ES-I3 (cell line): ENCODE results near the gene TAMALIN.

Experiments
- H3K36me3 ChIP-seq: 2 replicates; pipeline ENCODE4 v1.6.1; 2013; ENCODE audit warnings: mild to moderate bottlenecking, low read length, control low read depth, moderate library complexity; ENCODE audit not compliant: insufficient read depth
- H3K4me1 ChIP-seq: 2 replicates; pipeline ENCODE4 v1.6.1; 2013; ENCODE audit warnings: mild to moderate bottlenecking, control low read depth, low read length; ENCODE audit not compliant: insufficient read depth
- H3K9ac ChIP-seq: 2 replicates; pipeline ENCODE4 v1.6.1; 2013; ENCODE audit warnings: low read depth, mild to moderate bottlenecking, low read length, moderate library complexity
- H3K9me3 ChIP-seq: 2 replicates; pipeline ENCODE4 v1.6.1; 2013; ENCODE audit warnings: mild to moderate bottlenecking, low read length, moderate library complexity; ENCODE audit not compliant: control insufficient read depth, insufficient read depth

The TAMALIN gene

DNA sequence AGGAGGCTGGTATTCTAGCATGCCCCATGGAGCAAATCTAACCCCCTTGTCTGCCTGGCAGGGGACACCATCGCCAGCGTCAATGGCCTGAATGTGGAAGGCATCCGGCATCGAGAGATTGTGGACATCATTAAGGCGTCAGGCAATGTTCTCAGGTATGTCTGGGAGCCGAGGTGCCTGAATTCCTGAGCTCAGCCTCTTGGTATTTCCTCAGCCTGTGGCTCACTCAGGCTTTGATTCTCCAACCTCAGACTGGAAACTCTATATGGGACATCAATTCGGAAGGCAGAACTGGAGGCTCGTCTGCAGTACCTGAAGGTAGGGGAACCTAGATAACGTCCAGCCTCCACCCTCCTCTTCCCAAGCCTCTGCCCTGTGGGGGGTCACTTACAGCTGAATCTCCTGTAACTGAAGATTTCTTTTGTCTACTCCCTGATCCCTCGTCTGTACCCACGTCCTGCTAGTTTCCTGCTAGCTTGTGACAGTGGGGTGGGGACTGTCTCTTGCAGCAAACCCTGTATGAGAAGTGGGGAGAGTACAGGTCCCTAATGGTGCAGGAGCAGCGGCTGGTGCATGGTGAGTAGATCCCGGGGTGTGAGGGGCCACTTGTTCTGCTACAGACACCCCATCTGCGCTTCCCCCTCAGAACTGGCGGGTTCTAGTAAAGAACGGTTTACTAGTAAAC, 7.0 kb downstream of the TAMALIN start:
- Histone ChIP-seq H3K36me3 (no peaks in the 10 kb centered on the region), H3K9me3 (no peaks in the 10 kb centered on the region), H3K9ac (no peak overlapping the region)

GRCh38 chr12:52014567-52015530, 8.1 kb downstream of the TAMALIN start:
- Histone ChIP-seq H3K9me3 (no peaks in the 10 kb centered on the region), H3K36me3 (no peaks in the 10 kb centered on the region), H3K9ac (peak overlapping the region; percentile 16; the same call in 1 of the 2 replicates), H3K4me1 (peaks cover 23% of the 10 kb centered on the region)

More for the DNA sequence above, 7.0 kb downstream of the TAMALIN start:
- peaks cover 34% of the 10 kb centered on the region for H3K4me1 ChIP-seq

DNA sequence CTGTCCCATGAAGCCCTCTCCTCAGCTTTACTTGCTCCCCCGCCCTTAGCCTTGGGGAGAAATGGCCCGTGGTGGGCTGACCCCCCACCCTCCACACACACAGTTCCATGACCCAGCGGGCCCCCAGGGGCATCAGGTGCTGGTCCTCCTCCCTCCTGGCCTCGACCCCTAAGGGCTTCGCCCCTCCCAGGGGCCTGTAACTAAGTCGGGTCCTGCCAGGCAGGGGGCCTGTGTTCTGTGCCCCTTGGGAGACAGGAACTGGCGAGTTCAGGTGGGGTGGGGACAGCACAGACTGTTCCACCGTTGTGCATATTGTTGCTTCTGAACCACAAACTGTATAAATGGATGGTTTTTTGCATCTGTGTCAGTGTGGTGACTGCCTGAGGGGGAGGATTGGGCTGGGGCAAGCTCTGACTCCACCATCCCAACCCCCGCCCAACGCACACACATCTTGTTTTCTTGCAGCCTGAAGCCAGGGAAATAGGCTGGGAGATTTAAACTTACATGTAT, 8.8 kb downstream of the TAMALIN start:
- H3K9me3 ChIP-seq, result no peaks in the 10 kb centered on the region
- peaks cover 20% of the 10 kb centered on the region for H3K4me1 ChIP-seq
- no peaks in the 10 kb centered on the region for H3K36me3 ChIP-seq
- peak overlapping the region; percentile 16; the same call in 1 of the 2 replicates for H3K9ac ChIP-seq

GRCh38 chr12:52018433-52019112, 11.8 kb downstream of the TAMALIN start:
- Histone ChIP-seq H3K9me3 (no peaks in the 10 kb centered on the region), H3K9ac (no peak overlapping the region), H3K4me1 (peaks cover 12% of the 10 kb centered on the region; the same call in 1 of the 2 replicates), H3K36me3 (no peaks in the 10 kb centered on the region)

DNA sequence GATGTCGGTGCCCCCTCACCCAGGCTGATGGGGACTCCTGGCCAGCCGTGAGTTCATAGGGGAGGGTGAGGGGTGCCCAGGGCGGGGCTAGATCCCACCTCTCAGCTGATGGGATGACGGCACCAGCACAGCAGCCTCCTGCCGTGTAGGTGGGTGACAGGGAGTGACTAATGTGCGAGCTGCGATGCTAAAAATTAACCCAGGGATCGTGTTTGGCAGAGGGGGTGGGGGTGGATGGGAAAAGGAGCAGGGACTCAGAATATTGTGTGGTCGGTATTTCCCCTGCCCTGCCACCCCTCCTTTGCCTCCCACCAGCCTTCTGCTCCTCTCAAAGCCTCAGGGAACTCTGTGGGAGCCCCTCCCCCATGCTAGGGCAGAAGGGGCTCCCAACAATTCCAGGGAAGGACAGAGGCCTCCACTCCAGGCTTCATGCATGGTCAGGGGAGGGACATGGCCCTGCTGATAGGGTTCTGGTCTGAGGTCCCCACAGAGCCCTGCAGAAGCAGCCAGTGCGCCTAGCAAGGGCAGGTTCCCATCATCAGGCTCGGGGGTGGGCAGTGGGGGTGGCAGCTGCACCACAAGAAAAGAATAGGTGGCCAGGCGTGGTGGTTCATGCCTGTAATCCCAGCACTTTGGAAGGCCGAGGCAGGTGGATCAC, 12.5 kb downstream of the TAMALIN start:
- H3K4me1 ChIP-seq, result peaks cover 10% of the 10 kb centered on the region; the same call in 1 of the 2 replicates
- H3K9ac ChIP-seq, result no peak overlapping the region
- no peaks in the 10 kb centered on the region for H3K36me3 ChIP-seq
- H3K9me3 ChIP-seq, result no peaks in the 10 kb centered on the region

DNA sequence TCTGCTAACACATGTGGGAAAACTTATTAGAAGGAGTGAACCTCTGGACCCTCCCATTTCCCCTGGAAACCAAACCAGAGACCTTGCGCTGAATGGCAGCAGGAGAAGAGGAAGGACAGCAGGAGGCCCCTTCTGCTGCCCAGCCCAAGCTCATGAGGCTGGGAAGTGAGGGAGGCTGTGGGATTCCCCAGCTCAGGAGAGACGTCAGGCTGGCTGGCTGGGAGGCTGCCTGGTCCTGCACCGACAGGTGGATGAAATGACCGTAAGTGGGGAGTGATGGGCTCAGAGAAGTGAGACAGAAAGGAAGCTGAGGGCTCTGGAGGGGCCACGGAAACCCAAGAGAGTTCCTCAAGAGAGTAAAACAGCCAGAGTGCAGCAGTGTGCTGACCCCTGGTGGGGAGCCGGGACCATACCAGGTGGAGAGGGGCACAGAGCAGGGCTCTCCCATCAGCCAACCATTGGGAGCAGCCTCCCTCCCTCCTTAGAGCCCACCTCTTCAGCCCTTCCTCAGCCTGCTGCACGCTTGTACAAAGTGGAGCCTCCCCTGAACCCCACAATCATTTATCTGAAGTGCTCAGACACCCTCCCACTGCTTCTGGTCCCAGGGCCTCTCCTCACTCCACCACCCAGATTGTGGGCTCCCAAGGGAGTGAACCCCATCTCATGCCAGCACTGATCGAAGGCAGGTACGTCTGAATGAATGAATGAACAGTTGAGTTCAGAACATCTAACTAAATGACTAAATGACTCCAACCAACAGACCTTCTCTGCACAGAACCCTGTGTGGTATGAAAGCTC, 14.0 kb downstream of the TAMALIN start:
- no peaks in the 10 kb centered on the region for H3K36me3 ChIP-seq
- peak overlapping the region; percentile 30; the same call in 1 of the 2 replicates for H3K9ac ChIP-seq
- no peaks in the 10 kb centered on the region for H3K9me3 ChIP-seq

GRCh38 chr12:52022841-52023181, 16.1 kb downstream of the TAMALIN start:
- Histone ChIP-seq H3K9ac (peak overlapping the region; percentile 50; the same call in 1 of the 2 replicates), H3K36me3 (no peaks in the 10 kb centered on the region), H3K4me1 (peaks cover 9% of the 10 kb centered on the region; the same call in 1 of the 2 replicates), H3K9me3 (no peaks in the 10 kb centered on the region)

More for the DNA sequence above, 14.0 kb downstream of the TAMALIN start:
- peaks cover 5% of the 10 kb centered on the region; the same call in 1 of the 2 replicates for H3K4me1 ChIP-seq

DNA sequence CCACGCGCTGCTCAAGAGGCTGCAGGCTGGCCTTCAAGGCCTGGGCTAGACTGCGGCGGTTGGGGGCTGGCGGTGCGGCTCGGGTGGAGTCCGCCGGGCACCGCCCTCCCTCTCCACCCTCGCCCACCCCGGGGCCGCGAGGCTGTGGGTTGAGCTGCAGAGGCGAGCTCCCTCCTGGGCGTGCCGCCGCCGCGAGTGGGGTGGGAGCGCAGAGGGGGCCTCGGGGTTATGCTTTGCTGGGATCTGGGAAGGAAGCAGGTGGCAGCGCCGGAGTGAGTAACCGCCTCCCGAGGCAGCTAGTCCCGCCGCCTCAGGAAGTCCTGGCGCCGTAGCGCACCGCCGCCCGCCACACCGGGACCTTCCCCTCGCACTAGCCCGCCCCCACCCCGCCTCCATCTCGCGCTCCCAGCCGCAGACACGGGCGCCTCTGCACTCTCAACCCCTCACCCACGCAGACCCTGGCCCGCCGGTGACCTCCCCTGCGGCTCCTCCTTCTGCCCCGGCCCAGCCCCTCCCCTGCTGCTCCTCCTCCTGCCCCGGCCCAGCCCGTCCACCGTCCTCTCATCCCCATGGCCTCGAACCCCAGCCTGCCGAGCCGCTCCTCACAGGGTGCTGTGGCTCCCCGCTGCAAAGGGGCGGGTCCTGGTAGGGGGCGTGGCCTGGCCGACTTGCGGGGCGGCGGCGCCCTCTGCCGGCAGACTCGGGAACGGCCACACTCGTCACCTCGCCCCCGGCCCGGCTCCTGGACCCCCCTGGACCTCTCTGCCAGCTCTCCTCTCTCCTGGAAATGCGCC, 16.6 kb downstream of the TAMALIN start:
- Histone ChIP-seq H3K9ac (peak overlapping the region; percentile 50; the same call in 1 of the 2 replicates), H3K4me1 (peaks cover 9% of the 10 kb centered on the region; the same call in 1 of the 2 replicates), H3K36me3 (no peaks in the 10 kb centered on the region), H3K9me3 (no peaks in the 10 kb centered on the region)

DNA sequence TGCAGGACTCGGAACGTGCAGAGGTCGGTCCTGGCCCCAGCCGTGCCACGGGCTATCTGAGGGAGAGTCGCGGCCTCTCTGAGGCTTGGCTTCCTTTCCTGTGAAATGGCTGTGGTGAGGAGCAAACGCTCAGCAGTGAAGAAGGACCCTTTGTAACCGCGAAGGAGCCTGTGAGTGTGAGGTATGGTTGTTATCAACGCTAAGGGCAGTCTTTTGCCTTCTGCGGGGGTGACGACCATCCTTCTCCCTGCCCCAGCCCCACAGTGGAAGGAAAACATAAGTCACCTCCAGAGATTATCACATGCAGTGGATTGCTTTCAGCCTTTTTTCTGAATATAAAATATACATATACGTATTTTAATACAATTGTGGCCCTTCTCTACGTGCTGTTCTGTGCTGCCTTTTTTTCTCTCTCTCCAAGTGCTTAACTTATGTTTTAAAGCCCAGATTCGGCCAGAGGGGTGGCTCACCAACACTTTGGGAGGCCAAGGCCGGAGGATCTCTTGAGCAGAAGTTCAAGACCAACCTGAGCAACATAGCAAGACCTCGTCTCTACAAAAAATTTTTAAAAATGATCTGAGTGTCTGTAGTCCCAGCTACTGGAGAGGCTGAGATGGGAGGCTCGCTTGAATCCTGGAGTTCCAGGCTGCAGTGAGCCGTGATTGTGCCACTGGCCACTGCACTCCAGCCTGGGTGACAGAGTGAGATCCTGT, 17.4 kb downstream of the TAMALIN start:
- peak overlapping the region; percentile 50; the same call in 1 of the 2 replicates for H3K9ac ChIP-seq
- H3K36me3 ChIP-seq, result no peaks in the 10 kb centered on the region
- H3K4me1 ChIP-seq, result peaks cover 9% of the 10 kb centered on the region; the same call in 1 of the 2 replicates
- no peaks in the 10 kb centered on the region for H3K9me3 ChIP-seq

DNA sequence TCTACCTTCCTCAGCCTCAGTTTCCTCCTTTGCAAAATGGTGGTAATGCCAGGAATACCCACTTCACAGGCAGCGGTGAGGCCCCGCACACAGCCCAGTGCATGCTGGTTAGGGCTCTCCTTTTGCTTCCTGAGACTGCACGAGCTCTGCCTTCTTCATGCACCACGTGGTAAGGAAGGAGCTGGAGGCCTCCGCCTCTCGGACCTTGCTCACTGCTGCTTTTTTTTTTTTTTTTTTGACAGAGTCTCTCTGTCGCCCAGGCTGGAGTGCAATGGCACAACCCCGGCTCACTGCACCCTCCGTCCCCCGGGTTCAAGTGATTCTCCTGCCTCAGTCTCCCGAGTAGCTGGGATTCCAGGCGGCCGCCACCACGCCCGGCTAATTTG, 18.1 kb downstream of the TAMALIN start:
- no peaks in the 10 kb centered on the region for H3K36me3 ChIP-seq
- H3K9ac ChIP-seq, result no peak overlapping the region
- H3K4me1 ChIP-seq, result peaks cover 9% of the 10 kb centered on the region; the same call in 1 of the 2 replicates
- no peaks in the 10 kb centered on the region for H3K9me3 ChIP-seq

GRCh38 chr12:52026263-52026662, 19.5 kb downstream of the TAMALIN start:
- H3K4me1 ChIP-seq, result peaks cover 9% of the 10 kb centered on the region; the same call in 1 of the 2 replicates
- no peaks in the 10 kb centered on the region for H3K9me3 ChIP-seq
- no peaks in the 10 kb centered on the region for H3K36me3 ChIP-seq
- no peak overlapping the region for H3K9ac ChIP-seq
